Stimulated activated CD4-positive, alpha-beta T cell treated with anti-CD3 and anti-CD28 coated beads, Interleukin-1b, Interleukin-23, amount 100 ng/mL, for 48 hours (primary cell): ENCODE data around the gene PCDHGA9.
A peak's percentile ranks its signal among the peaks of the same experiment; 100 is the strongest.
"Not testable (repeated sequence)": the region's sequence is repeated elsewhere in the genome, so short reads cannot be mapped to it uniquely, and the experiment has no call there.

Source experiments
- DNase-seq: peaks from one replicate; pipeline ENCODE4 v3.0.0-alpha.2; 2020

Gene PCDHGA9

DNA sequence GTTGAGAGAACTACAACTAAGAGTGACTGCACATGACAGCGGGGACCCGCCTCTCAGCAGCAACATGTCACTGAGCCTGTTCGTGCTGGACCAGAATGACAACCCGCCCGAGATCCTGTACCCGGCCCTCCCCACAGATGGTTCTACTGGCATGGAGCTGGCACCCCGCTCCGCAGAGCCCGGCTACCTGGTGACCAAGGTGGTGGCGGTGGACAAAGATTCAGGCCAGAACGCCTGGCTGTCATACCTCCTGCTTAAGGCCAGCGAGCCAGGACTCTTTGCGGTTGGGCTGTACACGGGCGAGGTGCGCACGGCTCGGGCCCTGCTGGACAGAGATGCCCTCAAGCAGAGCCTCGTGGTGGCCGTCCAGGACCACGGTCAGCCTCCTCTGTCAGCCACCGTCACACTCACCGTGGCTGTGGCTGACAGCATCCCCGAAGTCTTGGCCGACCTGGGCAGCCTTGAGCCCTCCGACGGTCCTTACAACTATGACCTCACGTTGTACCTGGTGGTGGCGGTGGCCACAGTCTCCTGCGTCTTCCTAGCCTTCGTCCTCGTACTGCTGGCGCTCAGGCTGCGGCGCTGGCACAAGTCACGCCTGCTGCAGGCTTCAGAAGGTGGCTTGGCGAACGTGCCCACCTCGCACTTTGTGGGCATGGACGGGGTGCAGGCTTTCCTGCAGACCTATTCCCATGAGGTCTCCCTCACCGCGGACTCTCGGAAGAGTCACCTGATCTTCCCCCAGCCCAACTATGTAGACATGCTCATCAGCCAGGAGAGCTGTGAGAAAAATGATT is 17.9 kb upstream of the PCDHGA9 start:
- DNase-seq: no peak

DNA sequence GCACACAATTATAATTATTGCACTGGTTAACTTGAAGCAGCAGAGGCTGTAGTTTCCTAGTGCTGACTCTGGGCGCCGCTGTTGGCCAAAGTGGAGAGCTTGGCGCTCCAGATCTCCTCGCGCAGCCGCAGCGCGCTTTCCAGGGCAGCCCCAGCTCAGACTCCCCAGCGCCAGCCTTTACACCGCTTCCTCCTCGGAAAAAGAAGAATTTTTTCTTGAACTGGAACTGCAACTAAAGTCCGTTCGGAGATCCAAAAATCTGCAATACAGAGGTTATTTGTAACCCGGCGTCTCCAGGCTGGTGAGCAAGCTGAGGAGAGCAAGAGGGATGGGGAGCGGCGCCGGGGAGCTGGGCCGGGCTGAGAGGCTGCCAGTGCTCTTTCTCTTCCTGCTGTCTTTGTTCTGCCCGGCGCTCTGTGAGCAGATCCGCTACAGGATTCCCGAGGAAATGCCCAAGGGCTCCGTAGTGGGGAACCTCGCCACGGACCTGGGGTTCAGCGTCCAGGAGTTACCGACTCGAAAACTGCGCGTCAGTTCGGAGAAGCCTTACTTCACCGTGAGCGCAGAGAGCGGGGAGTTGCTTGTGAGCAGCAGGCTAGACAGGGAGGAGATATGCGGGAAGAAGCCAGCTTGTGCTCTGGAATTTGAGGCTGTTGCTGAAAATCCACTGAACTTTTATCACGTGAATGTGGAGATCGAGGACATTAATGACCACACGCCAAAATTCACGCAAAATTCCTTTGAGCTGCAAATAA is 14.8 kb upstream of the PCDHGA9 start, which contains the start of gene PCDHGB4:
TSS of gene PCDHGB4 (plus strand) at position 142 of the 755 bp plus-strand sequence. CDS start at position 329, 187 bp downstream.
- DNase-seq: peak; percentile 24

- DNase-seq: no peak
Observed at GRCh38 chr5:141388661-141389060, 13.9 kb upstream of the PCDHGA9 start.

- no peak for DNase-seq
Observed at GRCh38 chr5:141389153-141390042, 13.2 kb upstream of the PCDHGA9 start.

GRCh38 chr5:141392429-141393198 is 10.0 kb upstream of the PCDHGA9 start, which contains the start of gene PCDHGA8:
PCDHGA8 (plus strand) TSS chr5:141392633; CDS start chr5:141392814, 181 bp downstream.
- no peak for DNase-seq

GRCh38 chr5:141393267-141393666 is 9.3 kb upstream of the PCDHGA9 start:
- no peak for DNase-seq

- not testable (repeated sequence) for DNase-seq
Observed at GRCh38 chr5:141394401-141395187, 8.0 kb upstream of the PCDHGA9 start.

- DNase-seq: peak; percentile 35
Observed at GRCh38 chr5:141397756-141398551, 4.6 kb upstream of the PCDHGA9 start, which contains the start of gene PCDHGB5. PCDHGB5 (plus strand) TSS chr5:141397947; CDS start chr5:141398128, 181 bp downstream.

- no peak for DNase-seq
Observed at GRCh38 chr5:141398608-141399007, 4.0 kb upstream of the PCDHGA9 start.

GRCh38 chr5:141399555-141400258 is 2.9 kb upstream of the PCDHGA9 start:
- DNase-seq: no peak

- DNase-seq: no peak
Observed at GRCh38 chr5:141403387-141403786, 809 bp downstream of the PCDHGA9 start.

GRCh38 chr5:141407790-141408505 is 5.4 kb downstream of the PCDHGA9 start, which contains the start of gene PCDHGB6:
PCDHGB6 (plus strand) TSS chr5:141408021; CDS start chr5:141408203, 182 bp downstream.
- peak; percentile 36 for DNase-seq

GRCh38 chr5:141409598-141410306 is 7.2 kb downstream of the PCDHGA9 start:
- DNase-seq: no peak

DNA sequence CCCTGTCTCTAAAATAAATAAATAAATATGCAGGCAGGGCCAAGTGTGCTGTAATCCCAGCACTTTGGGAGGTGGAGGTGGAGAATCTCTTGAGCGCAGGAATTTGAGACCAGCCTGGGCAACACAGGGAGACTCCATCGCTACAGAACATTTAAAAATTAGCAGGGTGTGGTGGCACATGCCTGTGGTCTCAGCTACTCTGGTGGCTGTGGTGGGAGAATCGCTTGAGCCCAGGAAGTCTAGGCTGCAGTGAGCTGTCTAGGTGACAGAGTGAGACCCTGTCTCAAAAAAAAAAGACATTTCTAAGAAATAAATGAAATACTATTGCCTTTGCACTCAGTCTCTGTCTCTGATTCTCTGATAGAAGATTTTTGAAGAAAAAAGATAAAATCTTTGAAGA is 9.0 kb downstream of the PCDHGA9 start:
- DNase-seq: no peak

GRCh38 chr5:141412854-141413539 is 10.4 kb downstream of the PCDHGA9 start, which contains the start of gene PCDHGA10:
PCDHGA10 (plus strand) TSS chr5:141412987; CDS start chr5:141413176, 189 bp downstream.
- peak; percentile 59 for DNase-seq

DNA sequence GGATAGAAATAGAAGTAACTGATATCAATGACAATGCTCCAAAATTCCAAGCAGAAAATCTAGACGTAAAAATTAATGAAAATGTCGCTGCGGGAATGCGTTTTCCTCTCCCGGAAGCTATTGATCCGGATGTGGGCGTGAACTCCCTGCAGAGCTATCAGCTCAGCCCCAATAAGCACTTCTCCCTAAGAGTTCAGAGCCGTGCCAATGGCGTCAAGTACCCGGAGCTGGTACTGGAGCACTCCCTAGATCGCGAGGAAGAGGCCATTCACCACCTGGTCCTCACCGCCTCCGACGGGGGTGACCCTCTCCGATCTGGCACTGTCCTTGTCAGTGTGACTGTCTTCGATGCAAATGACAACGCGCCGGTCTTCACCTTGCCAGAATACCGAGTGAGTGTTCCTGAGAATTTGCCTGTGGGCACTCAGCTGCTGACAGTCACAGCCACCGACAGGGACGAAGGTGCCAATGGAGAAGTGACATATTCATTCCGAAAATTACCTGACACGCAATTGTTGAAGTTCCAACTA is 11.0 kb downstream of the PCDHGA9 start:
- no peak for DNase-seq
